KOPT-K1 (cell line): ENCODE results near the gene SACS.

Experiments used
- H3K27ac ChIP-seq: fragments of 200-600 bp; sonication (generic); 2 replicates; pipeline ENCODE4 v1.5.1; 2016; ENCODE audit warnings: antibody characterized with exemption, mild to moderate bottlenecking, low read depth, low read length; ENCODE audit not compliant: poor library complexity, severe bottlenecking
- H3K36me3 ChIP-seq: fragments of 200-600 bp; sonication (generic); 2 replicates; pipeline ENCODE4 v1.5.1; 2017; ENCODE audit warnings: antibody characterized with exemption, mild to moderate bottlenecking, low read length, moderate library complexity; ENCODE audit not compliant: insufficient read depth
- H3K9me3 ChIP-seq: fragments of 200-600 bp; sonication (generic); 2 replicates; pipeline ENCODE4 v1.5.1; 2017; ENCODE audit warnings: antibody characterized with exemption, low read length, mild to moderate bottlenecking; ENCODE audit not compliant: insufficient read depth, poor library complexity, severe bottlenecking

SACS gene

DNA sequence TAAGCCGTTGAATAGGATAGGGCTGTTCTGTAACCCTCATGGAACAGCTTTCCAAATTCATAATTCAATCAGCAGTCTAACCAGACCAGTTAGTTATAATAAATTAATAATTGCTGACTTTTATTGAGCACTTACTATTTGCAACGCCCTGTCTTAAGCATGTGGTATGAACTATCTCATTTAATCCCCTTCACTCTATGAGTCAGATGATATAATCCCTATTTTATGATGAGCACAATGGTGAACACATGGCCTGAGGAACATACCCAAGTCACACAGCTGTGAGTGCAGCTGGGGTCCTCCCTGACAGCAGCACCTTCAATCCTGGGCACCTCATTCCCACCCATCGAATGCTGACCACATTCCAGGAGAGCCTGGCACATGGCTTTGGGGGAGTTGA is 28.0 kb upstream of the SACS start:
- Histone ChIP-seq H3K27ac (no peak overlapping the region), H3K36me3 (no peaks in the 10 kb centered on the region), H3K9me3 (peaks cover 3% of the 10 kb centered on the region)

DNA sequence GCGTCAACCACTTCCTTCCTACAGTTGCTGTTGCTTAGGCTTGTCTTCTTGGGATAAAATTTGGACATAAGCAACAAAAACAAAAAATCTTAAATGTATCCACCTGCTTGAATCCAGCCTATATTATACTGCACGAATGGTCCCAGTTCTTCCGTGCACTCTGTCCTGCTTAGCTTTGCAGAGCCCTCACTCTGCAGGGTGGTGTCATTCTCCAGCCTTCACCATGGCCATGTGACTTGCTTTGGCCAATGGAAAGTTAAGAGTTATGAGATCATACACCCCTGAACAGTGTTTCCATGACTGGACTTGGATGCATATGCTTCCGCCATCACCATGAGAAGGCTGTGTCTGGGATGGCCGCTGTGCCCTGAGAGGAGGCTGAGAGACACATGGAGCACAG is 27.4 kb upstream of the SACS start:
- Histone ChIP-seq H3K9me3 (peaks cover 3% of the 10 kb centered on the region), H3K36me3 (no peaks in the 10 kb centered on the region), H3K27ac (no peak overlapping the region)

DNA sequence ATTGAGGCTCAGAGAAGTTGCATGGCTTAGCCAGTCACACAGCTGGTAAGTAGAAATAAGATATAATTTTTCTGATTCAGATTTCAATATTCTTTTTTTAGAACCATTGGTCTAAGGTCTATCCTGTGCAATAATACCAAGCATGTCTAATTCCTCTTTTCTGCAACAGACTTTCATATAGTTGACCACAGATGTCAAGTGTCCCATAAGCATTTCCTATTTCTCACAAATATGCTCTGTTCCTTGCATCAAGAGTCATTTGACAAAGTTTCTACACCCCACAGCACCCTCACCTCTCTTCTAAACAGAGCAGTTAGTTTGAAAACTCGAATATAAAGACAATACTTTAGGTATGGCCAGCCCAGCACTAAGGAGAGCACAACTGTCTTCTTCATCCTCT is 26.8 kb upstream of the SACS start:
- no peaks in the 10 kb centered on the region for H3K36me3 ChIP-seq
- peaks cover 3% of the 10 kb centered on the region for H3K9me3 ChIP-seq
- no peak overlapping the region for H3K27ac ChIP-seq

DNA sequence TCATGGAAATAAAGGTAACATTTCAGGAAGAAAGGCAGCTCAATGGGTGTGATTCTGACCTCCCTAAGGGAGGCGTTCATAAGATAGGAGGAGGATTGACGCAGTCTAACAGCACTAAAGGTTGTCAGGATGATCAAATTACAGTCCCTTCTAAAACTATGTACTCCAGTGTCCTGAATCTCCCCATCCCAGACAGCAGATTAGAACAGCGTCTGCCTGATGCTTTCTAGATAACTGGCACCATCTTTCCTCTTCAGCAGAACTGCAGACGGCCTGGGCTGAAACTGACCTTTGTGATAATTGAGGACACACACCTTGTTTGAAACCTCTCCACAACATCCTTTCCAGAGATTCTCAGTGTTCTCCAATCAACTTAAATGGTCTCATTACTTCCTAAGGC is 25.5 kb upstream of the SACS start:
- Histone ChIP-seq H3K36me3 (no peaks in the 10 kb centered on the region), H3K27ac (no peak overlapping the region), H3K9me3 (no peaks in the 10 kb centered on the region)

DNA sequence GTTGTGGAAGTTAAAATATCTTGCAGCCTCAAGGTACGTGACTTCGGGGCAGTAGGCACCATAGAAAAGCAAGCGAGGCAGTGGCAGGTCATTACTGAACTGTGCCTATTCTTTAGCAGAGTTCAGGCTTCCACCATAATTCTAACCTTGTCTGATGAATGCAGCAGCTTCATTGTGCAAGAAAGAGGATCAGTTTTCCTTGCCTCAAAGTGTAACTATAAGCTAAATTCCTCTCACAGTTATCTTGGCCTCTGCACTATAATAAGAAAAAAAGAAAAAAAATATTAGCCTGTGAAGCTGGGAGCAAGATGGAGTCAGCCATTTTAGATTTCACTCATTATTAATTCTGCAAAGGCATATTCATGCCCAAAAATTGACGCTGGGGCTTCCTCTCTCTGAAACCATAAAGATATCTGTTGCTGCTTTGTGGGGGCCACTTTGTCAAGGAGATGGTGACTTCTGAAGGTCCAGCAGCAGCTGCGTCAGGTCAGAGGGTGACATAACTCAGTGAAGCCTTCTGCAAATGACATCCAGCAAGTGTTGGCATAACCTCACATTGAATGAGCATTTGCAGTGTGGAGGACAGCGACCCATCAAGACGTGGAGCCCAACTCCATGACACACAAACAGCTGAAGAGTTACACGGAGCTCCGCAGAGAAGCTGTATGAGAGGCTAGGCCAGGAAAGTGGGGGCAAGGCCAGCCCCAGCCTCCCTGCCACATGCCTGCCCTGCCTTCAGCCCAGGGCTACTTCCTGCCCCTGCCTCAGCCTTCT is 23.1 kb upstream of the SACS start:
- Histone ChIP-seq H3K27ac (no peak overlapping the region), H3K36me3 (no peaks in the 10 kb centered on the region), H3K9me3 (no peaks in the 10 kb centered on the region)

- Histone ChIP-seq H3K36me3 (no peaks in the 10 kb centered on the region), H3K9me3 (no peaks in the 10 kb centered on the region), H3K27ac (no peak overlapping the region)
These were observed 22.1 kb upstream of the SACS start for GRCh38 chr13:23455401-23456185.

GRCh38 chr13:23453132-23453531 is 19.6 kb upstream of the SACS start:
- Histone ChIP-seq H3K27ac (no peak overlapping the region), H3K9me3 (no peaks in the 10 kb centered on the region), H3K36me3 (no peaks in the 10 kb centered on the region)

- H3K9me3 ChIP-seq, result no peaks in the 10 kb centered on the region
- no peak overlapping the region for H3K27ac ChIP-seq
- no peaks in the 10 kb centered on the region for H3K36me3 ChIP-seq
These were observed 17.0 kb upstream of the SACS start for GRCh38 chr13:23450340-23451046.

- H3K27ac ChIP-seq, result no peak overlapping the region
- no peaks in the 10 kb centered on the region for H3K9me3 ChIP-seq
- no peaks in the 10 kb centered on the region for H3K36me3 ChIP-seq
These were observed 16.1 kb upstream of the SACS start for GRCh38 chr13:23449398-23450162.

DNA sequence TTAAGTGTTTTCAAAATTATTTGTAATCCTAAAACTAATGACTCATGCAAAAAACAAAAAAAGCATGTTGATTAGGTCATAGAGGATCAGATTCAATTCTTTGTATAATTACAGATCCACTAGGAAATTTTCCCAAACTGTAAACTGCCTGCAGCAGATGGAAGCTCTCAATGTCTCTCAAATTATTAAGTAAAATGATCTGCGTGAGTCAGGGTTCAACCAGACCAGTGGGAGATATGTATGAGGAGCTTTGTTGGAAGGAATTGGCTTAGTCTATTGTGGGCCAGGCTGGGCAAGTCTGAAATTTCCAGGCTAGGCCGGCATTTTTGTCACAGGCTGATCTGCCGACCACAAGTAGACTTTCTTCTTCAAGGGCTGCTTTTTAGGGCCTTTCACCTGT is 14.4 kb upstream of the SACS start:
- no peaks in the 10 kb centered on the region for H3K36me3 ChIP-seq
- H3K27ac ChIP-seq, result no peak overlapping the region
- no peaks in the 10 kb centered on the region for H3K9me3 ChIP-seq

- H3K27ac ChIP-seq, result no peak overlapping the region
- H3K9me3 ChIP-seq, result no peaks in the 10 kb centered on the region
- H3K36me3 ChIP-seq, result no peaks in the 10 kb centered on the region
These were observed 12.3 kb upstream of the SACS start for GRCh38 chr13:23445794-23446193.

DNA sequence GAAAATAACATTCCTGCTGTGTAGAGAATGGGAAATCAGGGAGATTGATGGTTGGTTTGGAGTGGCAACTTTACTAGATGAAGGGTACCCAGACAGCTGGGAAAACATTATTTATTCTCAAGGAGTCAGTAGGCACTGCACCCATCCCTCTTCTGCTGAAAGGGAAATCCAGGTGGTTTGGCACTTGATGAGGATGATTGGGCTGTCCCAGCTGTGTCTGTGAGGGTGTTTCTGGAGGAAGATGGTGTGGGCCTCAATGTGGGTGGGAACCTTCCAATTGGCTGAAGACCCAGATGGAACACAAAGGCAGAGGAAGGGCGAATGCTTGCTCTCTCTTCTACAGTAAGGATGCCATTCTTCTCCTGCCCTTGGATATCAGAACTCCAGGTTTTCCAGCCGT is 10.4 kb upstream of the SACS start:
- H3K9me3 ChIP-seq, result no peaks in the 10 kb centered on the region
- no peaks in the 10 kb centered on the region for H3K36me3 ChIP-seq
- H3K27ac ChIP-seq, result no peak overlapping the region

DNA sequence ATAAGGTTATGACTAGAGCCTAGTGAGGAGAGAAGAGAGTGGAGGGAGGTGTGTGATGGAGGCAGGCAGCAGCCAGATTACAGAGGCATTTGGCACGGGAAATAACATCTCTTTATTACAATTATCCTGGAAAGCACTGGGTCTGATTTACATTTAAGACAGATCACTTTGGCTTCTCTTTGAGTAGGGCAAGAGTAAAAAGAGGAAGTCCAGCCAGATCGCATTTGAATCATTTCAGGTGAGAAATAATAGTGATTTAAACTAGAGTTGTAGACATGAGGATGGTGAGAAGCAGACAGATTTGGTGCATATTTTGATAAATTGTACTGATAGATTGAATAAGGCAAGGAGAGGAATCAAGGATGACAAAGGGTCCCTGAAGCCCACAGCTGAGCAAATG is 9.6 kb upstream of the SACS start:
- H3K36me3 ChIP-seq, result no peaks in the 10 kb centered on the region

DNA sequence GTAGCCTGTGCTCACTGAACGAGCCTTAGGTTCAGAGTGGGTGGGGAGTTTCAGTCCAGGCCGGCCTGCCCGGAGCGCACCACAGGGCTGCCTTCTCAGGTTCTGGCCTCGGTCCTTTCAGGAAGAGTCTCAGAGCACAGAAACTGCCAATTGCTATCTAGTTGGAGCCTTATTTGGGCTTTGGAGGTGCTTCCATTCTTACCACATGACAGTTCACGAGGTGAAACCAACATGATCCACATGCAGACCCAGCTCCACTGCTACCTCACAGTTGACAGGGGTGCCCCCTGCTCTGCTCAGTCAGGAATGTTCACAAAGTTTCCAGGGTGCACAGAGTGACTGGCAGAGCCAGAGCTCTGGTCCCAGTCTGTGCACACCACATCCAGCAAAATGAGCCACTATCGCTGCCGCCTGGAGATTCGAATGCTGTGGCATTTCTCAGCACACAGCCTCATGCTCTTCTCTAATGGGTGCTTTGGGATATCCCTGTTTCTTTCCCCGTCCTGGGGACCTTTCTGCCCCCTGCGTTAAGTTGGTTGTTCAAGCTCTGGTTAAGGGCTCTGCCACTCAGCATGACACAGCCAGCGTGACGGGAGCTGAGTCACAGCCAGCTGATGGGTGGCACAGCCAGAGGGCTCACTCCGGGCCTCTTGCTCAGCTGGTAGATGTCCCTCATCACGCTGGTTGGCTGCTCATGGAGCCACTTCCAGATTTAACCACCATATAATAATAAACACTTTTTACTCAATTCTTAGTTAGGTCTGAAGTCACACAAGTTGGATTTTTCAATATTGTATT is 7.5 kb upstream of the SACS start:
- H3K36me3 ChIP-seq, result no peaks in the 10 kb centered on the region
- no peak overlapping the region for H3K27ac ChIP-seq
- H3K9me3 ChIP-seq, result no peaks in the 10 kb centered on the region

More for the DNA sequence above, 9.6 kb upstream of the SACS start:
- no peak overlapping the region for H3K27ac ChIP-seq
- no peaks in the 10 kb centered on the region for H3K9me3 ChIP-seq
